ENCODE data around the gene SPAG6. TPM values are rescaled to one million over a fixed set of nuclear protein-coding genes. Genes with fewer than 3 reads are reported as not detected.
A peak's percentile ranks its signal among the peaks of the same experiment; 100 is the strongest.

Gene SPAG6
- total and polyA plus RNA-seq, 2 of the 8 experiments (the other 6 are each of a cell fraction or from before 2014, with no cell fraction given): 0.14 TPM; not detected in 1

- peak; percentile 71; the same call in 1 of the 2 replicates for TF ChIP-seq TCF12 (IDR thresholded peaks at IDR 0.05; ENCODE audit: low read depth, low read length)
- peak; percentile 90 for TF ChIP-seq TBP (IDR thresholded peaks at IDR 0.05; ENCODE audit: low read depth, low read length)
- peak; percentile 94 for TF ChIP-seq TAF1 (IDR thresholded peaks at IDR 0.05; ENCODE audit: low read depth, low read length)
- no peak for TF ChIP-seq GTF2F1 (IDR thresholded peaks at IDR 0.05; ENCODE audit: borderline replicate concordance, low read depth, low read length)
- no peak for TF ChIP-seq KDM5A (IDR thresholded peaks at IDR 0.05; ENCODE audit: low read length)
- no peak for TF ChIP-seq CEBPB (IDR thresholded peaks at IDR 0.05; ENCODE audit: low read depth, low read length)
- TF ChIP-seq PHF8 (conservative IDR thresholded peaks at IDR 0.05; ENCODE audit: low read depth, low read length): peak; percentile 49; the same call in 1 of the 2 replicates
- peak; percentile 88 for TF ChIP-seq MAX (IDR thresholded peaks at IDR 0.05)
- 0 out of 2 replicates have a peak, but pooled peaks have one; percentile 3 for TF ChIP-seq POU5F1 (IDR thresholded peaks at IDR 0.05; ENCODE audit: low read depth, low read length)
- TF ChIP-seq ASH2L (IDR thresholded peaks at IDR 0.05; ENCODE audit: low read length): peak; percentile 89
- no peak for TF ChIP-seq USF2 (IDR thresholded peaks at IDR 0.05; ENCODE audit: low read length)
- TF ChIP-seq SUZ12 (IDR thresholded peaks at IDR 0.05; ENCODE audit: low read length): peak; percentile 92
- 0 out of 2 replicates have a peak, but pooled peaks have one; percentile 41 for TF ChIP-seq EGR1 (IDR thresholded peaks at IDR 0.05; ENCODE audit: borderline replicate concordance, low read depth, low read length)
- 0 out of 2 replicates have a peak, but pooled peaks have one; percentile 11 for TF ChIP-seq TEAD4 (IDR thresholded peaks at IDR 0.05; ENCODE audit: low read depth, low read length)
- peak; percentile 74 for TF ChIP-seq YY1 (IDR thresholded peaks at IDR 0.05; ENCODE audit: low read depth, low read length)
- peak; percentile 19 for TF ChIP-seq SAP30 (IDR thresholded peaks at IDR 0.05; ENCODE audit: insufficient read depth, insufficient replicate concordance, low read length)
- 0 out of 2 replicates have a peak, but pooled peaks have one; percentile 44 for TF ChIP-seq SP1 (IDR thresholded peaks at IDR 0.05; ENCODE audit: low read depth, low read length)
- peak; percentile 72 for TF ChIP-seq RNF2 (IDR thresholded peaks at IDR 0.05; ENCODE audit: borderline replicate concordance, low read depth, low read length, missing control alignments, poor library complexity, severe bottlenecking)
- TF ChIP-seq HDAC2 (IDR thresholded peaks at IDR 0.05; ENCODE audit: borderline replicate concordance in 1 of 2, low read depth in 2 of 2, low read length in 2 of 2): peak in 1 of 2 experiments; percentile 59; a peak in 1 of 4 replicates
- no peak for TF ChIP-seq RFX5 (IDR thresholded peaks at IDR 0.05; ENCODE audit: borderline replicate concordance, low read depth, low read length)
- peak; percentile 79 to 88 for TF ChIP-seq POLR2A (IDR thresholded peaks at IDR 0.05; ENCODE audit: control extremely low read depth in 1 of 2, low read depth in 2 of 2, low read length in 2 of 2)
- TF ChIP-seq EZH2 (IDR thresholded peaks at IDR 0.05; ENCODE audit: low read depth, low read length, severe bottlenecking): peak; percentile 84
- TF ChIP-seq RBBP5 (IDR thresholded peaks at IDR 0.05; ENCODE audit: borderline replicate concordance, low read depth, low read length): peak; percentile 81
Observed at GRCh38 chr10:22436893-22437619, 91.8 kb downstream of the SPAG6 start (continued).

Data from H1 (cell line).